GM19395 (cell line): ENCODE measurements around the gene ZSWIM6.

Experiments used
- ATAC-seq: cut with Tn5 transposase; IDR thresholded peaks from one replicate; pipeline ENCODE4 v1.9.1; 2021; ENCODE audit warnings: mild to moderate bottlenecking, moderate library complexity; ENCODE audit not compliant: unreplicated experiment

The ZSWIM6 gene

DNA sequence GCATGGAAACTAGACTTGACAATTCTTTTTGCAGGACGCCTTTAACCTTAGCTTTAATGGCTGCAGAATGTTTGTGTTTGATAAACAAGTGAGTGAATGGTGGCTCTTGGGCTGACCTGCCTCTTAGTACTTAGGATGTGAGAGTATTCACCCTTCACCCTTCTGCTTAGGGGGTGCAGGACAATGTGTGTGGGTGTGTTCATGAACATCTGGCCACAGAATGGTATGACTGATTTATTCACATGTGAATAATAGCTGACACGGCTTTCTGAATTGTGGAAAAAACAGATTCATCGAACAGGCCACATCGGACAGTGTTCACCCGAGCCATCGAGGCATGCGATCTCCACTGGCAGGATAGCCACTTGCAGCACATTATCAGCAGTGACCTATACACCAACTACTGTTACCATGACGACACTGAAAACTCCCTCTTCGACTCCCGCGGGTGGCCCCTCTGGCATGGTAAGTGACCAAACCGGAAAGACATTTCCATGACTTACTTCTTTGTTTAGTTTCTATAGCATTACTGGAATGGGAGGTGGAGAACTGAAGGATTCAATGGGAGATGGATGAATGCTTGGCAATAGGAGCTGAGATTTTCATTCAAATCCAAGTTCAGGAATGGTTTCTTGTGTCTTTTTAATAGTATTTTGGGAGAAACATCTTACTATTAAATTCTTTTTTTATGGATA is 193.6 kb downstream of the ZSWIM6 start:
- no peak for ATAC-seq

DNA sequence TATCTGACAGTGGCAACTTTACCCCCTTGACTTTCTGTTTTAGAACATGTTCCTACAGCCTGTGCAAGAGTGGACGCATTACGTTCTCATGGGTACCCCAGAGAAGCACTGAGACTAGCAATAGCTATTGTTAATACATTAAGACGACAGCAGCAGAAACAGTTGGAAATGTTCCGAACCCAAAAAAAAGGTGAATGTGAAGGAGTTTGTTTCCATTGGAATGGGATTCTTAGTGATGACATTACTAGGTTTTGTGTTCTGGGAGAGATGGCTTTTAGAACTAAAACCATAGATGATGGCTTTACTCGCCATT is 194.1 kb downstream of the ZSWIM6 start:
- no peak for ATAC-seq

DNA sequence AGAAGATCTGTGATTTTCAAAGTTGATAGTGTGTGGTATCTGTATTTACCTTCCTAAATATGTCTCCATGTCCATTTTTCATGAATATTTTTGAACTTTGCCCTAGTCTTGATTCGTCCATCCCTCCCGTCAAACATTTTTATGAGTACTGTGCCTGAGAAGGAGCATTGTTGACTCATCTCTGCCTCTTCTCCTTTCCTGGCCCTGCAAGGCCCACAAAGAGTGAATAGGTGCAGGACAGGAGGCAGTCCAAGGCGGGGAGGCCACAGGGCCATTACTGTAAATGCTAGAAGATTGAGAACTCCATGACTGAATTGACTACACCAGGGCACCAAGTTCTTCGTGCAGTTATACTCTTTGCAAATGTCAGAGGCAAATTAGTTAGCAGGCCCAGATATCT is 200.9 kb downstream of the ZSWIM6 start:
- no peak for ATAC-seq

DNA sequence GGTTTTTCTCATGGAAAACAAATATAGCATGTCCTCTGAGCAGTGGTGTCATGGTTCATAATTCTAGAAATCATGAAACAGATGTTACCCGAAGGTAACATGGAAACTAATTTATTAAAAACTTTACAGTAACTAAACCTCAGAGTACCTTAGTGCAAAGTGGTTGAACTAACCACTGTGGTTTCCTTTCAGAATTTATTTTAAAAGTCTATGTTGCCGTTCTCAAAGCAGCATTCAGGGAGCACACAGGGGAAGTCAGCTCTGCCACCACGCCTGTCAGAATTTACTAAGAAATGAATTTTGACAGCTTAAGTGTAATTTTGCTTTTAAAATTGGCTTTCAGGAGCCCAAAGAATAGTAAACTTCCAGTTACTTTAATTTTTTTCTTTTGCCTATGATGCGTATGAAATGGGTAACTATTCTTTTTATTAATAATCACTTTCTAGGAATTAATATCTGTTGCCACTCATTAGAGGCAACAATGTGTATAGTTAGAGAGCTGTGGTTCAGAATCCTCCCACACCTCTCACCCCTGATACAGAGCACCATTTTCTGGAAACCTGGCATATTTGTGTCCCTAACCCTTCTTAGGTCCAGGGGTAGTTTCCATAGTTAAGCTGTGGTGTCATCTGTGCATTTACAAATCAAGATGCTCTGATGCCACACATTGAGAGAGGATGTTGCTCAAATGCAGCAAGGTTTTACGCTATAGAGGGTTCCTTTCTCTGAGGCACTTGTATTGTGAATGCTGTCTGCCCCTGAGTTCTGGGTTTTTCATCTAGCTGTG is 202.6 kb downstream of the ZSWIM6 start:
- ATAC-seq: peak; percentile 86

DNA sequence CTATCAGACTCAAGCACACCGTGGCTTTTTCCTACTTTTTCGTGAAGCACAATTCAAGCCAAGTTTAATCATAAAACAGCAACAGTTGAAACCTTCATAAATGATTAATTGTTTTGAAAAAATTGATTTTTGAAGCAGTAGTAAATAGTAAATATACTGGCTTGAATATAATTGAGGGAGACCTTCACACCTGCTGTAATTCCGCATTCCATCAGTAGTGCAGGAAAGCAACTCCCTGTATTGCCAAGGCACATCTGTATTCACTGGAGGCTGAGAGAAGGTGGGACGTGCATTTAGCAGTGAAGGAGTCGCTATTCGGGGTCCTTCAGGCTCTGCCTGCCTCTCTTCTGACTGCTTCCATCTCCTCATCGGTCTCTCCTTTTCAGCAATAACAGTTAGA is 203.8 kb downstream of the ZSWIM6 start:
- ATAC-seq: no peak

DNA sequence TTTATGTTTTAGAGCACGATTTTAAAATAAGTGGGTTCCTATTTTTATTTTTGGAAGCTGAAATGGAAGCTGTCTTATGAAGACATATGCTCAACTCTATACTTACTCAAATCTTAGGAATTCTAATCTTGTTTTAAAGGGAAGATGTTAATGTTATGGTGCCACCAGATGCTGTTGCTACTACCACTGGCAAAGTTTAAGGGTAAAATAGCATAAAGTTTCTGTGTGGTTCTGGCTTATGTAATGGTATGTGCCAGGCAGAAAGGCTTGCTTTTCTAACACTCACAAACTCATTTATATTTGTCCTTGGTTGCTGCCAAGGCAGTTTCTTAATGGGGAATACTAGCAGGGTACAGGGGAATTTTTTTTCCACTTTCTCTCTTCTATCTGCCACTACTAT is 204.9 kb downstream of the ZSWIM6 start:
- ATAC-seq: no peak

DNA sequence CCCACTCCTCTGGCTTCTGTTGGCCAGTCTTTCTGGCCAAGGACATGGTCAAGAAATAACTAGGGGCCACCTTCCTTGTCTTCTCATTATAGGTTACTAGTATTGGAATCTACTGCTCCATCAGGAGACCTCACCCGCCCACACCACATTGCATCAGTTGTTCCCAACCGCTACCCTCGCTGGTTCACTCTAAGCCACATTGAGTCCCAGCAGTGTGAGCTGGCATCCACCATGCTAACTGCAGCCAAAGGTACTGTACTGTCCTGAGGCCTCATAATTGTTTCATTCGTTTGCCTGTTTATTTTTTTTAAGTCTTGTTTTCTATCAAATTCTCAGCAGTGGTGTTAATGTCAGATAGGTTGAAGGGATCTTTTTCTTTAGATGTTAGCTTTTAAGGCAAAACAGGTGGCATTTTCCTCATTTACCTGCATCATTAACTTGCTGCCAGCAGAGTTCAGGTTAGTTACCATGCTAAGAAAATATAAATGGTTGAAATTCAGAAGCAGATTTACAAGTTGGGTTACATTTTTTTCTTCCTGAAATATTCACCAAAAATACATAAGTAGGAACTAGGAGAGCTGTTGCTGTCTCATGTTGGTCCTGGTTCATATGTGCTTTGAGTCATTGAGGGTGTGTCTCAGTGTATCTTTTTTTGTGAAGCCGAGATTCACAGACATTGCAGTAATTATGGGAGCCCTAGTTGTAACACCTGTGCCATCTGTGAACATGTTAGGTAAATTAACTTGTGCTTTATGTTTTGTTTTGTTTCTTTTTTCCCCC is 206.9 kb downstream of the ZSWIM6 start:
- no peak for ATAC-seq

DNA sequence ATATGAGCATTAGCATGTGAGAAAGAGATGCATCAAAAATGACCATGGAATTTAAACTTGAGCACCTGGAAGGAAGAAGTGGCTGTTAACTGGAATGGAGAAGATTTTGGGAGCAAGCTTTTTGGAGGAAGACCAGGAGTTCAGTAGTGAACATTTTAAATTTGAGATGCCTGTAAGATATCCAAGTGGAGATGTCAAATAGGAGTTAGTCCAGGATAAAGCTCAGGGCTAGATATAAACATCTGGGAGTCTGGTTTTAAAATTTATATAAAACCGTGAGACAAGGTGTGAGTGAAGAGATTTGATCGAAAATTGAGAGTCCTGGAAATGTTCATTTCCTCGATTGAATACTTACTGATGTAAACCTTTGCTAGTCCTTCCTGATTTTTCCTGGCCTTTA is 217.5 kb downstream of the ZSWIM6 start:
- no peak for ATAC-seq

DNA sequence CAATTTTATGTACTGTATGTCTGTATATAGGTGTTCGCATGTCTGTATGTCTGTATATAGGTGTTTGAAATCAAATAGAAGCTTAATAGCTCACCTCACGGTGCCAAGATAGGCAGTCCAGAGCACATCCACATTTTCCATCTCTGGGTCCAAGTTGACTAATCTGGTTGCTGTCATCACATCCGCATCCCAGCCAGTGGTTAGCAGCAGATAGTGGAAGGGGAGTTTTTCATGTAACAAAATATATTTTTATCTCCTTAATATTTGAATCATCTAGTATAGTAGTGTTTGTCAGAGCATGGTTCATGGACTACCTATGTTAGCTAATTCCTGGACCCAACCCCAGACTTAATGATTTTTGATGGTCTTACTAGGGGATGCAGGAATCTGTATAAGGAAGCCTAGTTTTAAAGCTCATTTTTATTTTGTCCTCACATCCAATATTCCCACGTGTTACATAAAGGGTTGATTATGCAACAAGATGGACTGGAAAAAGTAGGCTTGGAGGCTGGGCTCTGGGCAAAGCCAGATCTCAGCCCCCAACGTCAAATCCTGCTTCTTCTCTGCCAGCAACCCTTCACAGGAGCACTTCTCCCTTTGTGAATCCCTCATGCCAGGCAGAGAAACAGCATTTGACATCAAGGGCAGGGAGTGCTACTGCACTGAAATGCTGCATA is 219.7 kb downstream of the ZSWIM6 start:
- no peak for ATAC-seq

DNA sequence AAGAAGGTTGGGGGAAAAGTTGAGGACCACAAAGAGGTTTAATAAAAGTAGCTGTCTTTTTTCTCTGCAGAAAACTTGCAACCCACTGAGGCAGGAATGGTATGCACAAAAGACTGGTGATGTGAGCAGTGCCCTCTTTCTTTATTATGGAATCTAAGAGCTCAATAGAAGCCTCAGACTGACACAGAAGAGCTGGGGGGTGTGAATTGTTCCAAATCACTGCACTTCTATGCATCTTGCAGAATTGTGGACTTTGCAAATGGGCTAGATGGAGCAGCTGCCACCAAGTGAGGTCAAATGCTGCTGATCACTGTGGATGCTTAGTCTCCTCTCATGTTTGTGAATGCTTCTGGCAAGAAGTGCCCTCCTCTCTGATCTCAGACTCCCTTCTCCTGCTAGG is 227.1 kb downstream of the ZSWIM6 start:
- ATAC-seq: no peak

DNA sequence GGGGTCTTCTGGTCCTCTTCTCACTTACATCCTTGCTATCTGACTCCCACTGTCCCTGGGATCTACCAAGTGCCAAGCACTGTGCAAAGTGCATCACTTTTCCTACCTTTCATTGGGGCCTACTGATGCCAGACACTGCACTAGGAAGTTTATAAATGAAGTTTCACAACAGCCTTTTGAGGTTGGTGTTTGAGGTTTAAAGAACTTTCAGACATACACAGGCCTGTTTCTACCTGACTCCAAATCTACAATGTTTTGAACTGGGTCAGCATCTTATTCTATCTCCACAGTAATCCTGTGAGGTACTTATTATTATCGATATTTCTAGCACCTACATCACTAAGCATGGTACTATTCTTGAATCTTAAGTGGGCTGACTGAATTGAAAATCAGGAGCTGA is 227.7 kb downstream of the ZSWIM6 start:
- ATAC-seq: no peak

DNA sequence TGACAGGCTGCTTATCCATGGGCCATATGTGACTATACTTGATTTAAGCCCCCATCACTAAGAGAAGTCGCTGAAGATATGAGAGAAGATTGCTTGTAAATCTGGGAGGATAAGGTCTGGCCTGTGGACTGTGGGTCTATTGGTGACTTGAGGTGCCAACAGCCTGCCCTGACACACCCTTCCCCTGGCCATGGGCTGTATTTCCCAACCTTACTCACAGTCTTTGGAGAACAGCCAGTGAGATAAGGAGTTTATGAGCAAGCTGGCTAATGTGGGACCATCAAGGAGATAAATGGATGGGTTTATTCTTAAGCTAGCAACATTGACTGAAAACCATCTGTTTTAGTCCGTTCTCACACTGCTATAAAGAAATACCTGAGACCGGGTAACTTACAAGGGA is 231.3 kb downstream of the ZSWIM6 start:
- no peak for ATAC-seq

DNA sequence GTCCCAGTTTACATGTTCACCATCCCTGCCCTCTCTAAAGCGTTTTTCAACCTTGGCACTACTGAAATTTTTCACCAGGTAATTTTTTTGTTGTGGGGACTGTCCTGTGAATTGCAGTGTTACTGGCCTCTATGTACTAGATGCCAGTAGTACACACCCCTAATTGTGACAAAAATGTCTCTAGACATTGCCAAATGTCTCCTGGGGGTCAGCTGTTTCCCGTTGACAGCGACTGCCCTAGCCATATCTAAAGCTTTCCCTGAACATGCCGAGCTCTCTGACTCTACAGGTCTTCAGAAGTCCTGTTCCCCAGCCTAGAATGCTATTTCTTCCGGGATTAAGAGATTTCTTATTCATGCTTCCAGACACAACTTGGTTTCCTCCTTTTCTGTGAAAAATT is 235.3 kb downstream of the ZSWIM6 start:
- ATAC-seq: no peak

DNA sequence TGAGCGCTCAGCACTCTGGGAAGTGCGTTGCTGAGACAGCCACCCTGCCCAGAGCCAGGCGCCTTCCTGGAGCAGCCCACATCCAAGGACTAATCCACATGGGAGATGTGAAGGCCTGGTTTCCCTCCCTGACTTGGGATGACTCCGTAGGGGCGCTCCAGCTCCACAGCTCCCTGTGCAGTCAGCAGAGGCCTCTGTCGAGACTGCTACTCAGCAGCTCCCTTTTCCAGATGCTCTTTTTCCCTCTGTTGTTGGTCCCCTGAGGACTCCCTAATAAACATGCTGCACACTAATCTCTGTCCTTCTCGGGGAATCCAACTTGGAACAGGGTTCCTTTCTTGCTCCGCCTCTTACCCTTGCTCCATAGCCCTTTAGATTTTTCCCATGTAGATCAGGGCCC is 237.3 kb downstream of the ZSWIM6 start:
- ATAC-seq: no peak

DNA sequence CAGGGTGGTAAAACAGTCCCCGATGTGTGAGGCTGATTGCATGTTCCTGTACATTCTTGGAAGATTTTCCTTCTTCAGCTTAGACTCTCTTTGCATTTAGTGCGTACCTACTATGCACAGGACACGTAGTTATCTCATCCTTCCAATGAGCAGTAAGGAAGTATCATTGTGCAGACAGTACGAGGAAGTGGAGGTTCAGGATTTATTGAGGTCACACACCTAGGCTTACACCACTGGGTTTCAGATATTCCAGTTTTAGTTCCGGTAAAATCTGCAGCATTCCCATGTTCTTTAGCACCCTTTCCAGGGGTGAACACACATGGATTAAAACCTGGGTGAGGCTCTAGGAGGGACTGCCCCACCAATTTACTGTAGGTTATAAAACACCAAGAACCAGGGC is 238.7 kb downstream of the ZSWIM6 start:
- ATAC-seq: no peak

DNA sequence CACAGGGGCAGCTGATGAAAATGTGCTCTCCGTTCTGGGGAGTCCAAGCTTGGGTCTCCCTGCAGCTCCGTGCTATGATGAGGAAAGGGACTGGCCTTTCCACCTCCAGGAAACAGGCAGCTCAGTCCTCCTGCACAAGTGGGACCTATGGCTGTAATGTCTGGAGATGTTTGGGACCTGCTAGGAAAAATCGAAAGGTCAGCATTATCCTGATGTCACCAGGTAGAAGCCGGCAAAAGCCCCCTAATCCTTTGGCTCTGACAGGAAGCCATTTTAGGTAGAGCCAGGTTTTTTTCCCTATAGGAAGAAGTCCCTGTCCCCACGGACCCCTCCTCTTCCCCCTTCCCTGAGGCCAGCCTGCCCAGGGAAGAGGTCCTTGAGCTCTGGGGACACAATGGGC is 240.9 kb downstream of the ZSWIM6 start:
- no peak for ATAC-seq

DNA sequence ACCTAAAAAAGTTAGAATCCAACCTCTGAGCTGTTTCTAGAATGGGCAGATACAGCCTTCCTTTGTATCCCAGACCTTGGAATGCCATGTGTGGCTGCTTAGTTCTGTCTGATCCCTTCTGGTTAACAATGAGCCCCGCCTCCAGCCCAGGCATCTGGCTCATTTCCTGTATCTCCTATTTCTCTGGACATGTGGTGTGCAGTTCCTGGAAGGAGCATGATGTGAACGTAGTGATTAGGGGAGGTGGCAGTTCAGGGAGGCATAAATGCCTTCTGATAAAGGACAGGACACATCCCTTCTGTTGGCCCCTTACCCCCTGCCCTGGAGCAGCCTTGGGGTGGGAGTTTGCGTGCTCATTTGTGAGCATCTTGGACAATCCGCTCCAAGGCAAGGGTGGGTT is 243.0 kb downstream of the ZSWIM6 start:
- no peak for ATAC-seq

DNA sequence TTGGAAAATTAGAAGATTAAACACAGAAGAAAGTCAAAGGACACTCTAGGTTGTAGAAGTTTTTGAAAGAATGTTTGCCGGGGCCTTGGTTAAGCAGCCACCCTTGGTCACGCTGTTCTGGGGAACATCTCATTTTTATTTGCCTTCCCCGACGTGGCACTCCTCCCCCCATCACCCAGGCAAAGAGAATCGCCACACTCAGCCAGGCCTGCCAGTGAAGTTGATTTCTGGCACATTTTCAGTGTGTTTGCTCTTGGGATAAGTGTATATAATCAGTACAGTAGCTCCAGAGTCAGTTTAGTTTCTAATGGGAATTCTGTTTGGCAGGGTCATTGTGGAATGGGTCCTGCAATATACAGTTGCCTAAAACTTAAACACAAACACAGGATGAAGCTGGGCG is 243.5 kb downstream of the ZSWIM6 start:
- no peak for ATAC-seq

DNA sequence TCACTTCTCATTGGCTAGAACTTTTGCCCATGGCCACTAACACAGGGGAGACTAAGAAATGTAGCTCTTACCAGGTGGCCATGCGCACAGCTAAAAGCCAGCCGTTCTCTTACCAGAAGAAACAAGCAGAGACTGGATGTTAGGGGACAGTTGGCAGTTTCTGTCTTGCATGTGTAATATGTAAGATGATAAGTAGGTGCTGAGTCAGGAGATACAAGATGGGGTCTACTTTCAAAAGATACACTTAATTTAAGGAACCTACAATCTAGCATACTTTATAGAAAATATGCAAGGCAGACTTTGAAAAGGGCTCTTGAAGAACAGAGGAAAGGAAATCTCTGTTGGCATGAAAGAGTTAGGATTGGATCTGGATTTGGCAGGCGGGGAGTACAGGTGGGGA is 244.5 kb downstream of the ZSWIM6 start:
- no peak for ATAC-seq

DNA sequence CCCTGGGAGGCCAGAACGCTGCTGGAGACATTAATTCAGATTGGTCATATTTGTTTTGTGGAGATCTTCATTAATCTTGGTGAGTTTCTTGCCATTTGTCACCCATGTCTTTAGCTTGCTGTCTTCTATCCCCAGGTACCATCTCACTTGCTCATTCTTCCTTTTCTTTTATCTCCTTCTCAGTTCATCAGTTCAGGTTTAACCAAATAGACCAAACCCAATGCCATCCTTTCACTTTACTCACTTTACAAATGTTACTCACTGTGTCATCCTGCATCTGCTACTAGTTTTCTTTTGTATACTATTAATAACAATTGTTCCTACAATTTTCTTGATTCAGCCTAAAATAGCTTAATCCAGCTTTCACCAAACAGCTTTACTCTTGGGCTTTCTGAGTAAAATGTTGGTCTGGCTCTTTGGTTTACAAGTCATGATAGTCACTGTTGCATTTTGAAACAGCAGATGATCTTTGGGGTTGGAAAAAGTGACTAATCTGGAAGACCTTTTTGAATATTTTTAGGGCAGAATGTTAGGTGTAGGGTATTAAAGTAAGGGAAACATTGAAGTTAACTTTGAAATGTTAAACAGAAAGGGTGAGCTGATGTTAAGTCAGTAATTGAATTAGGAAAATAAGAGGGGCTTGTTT is 246.9 kb downstream of the ZSWIM6 start:
- ATAC-seq: no peak

DNA sequence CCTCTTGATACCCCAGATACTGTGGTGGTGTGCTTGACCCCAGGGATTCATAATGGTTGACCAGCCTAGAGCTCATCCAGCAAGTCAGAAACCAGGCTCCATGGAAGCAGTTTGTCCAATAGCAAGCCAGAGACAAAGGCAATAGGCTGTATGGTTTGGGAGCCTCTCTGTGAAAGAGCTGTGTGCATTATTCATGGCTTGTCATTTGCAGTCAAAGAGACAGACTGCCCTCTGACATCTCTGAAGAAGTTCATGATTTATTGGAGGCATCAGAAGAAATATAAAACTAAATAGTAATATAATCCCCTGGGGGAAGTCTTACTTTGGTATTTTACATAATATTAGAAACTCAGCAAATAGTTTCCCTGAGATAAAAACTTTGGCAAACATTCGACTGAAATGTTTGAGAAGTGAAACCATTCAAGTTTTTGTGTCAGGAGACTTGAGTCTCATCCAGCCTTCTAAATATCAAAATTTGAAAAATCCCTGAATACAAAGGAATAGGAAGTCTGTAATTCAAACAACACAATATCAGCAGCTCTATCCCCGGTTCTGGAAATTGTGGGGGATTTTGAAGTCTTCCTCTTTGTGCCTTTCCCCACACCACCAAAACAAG is 250.3 kb downstream of the ZSWIM6 start:
- ATAC-seq: no peak
